Central memory CD8-positive, alpha-beta T cell (primary cell): ENCODE measurements around the gene MAPK8IP2.
"Not testable (repeated sequence)": the region's sequence is repeated elsewhere in the genome, so short reads cannot be mapped to it uniquely, and the experiment has no call there.

ENCODE experiments used
- ATAC-seq: fragments of 150-1000 bp; cut with Tn5 transposase; replicated peaks from 2 replicates; pipeline ENCODE4 v1.10.0; 2022; ENCODE audit warnings: mild to moderate bottlenecking, moderate FRiP score, moderate number of reproducible peaks; ENCODE audit not compliant: poor library complexity, severe bottlenecking; ENCODE audit errors: extremely low read depth
- DNase-seq, 2 donors: peaks; one replicate each; pipeline ENCODE4 v3.0.0; 2021; ENCODE audit warnings: low spot score in 2 of 2
- H3K27ac Mint-ChIP-seq: one replicate; pipeline ENCODE4 v1.8.0; 2022; ENCODE audit warnings: low read depth, mild to moderate bottlenecking, moderate library complexity, mixed read lengths
- H3K27me3 Mint-ChIP-seq: one replicate; pipeline ENCODE4 v1.8.0; 2022; ENCODE audit warnings: mixed read lengths
- H3K36me3 Mint-ChIP-seq: one replicate; pipeline ENCODE4 v1.8.0; 2022; ENCODE audit warnings: mild to moderate bottlenecking, moderate library complexity, mixed read lengths; ENCODE audit not compliant: insufficient read depth
- H3K4me1 Mint-ChIP-seq: one replicate; pipeline ENCODE4 v1.8.0; 2022; ENCODE audit warnings: mixed read lengths
- H3K4me3 Mint-ChIP-seq: one replicate; pipeline ENCODE4 v1.8.0; 2022; ENCODE audit warnings: mild to moderate bottlenecking, moderate library complexity, mixed read lengths
- H3K9me3 Mint-ChIP-seq: one replicate; pipeline ENCODE4 v1.8.0; 2022; ENCODE audit warnings: mixed read lengths

Gene MAPK8IP2

GRCh38 chr22:50626850-50627641 lies 26.5 kb downstream of the MAPK8IP2 start:
- ATAC-seq (no peak), DNase-seq (no peak)
- H3K9me3 Mint-ChIP-seq: no peaks in the 10 kb centered on the region
- H3K27ac Mint-ChIP-seq: peak overlapping the region; percentile 82
- no peaks in the 10 kb centered on the region for H3K27me3 Mint-ChIP-seq
- H3K4me1 Mint-ChIP-seq: peaks cover 30% of the 10 kb centered on the region
- peaks cover 14% of the 10 kb centered on the region for H3K36me3 Mint-ChIP-seq
- H3K4me3 Mint-ChIP-seq: peak overlapping the region; percentile 74

DNA sequence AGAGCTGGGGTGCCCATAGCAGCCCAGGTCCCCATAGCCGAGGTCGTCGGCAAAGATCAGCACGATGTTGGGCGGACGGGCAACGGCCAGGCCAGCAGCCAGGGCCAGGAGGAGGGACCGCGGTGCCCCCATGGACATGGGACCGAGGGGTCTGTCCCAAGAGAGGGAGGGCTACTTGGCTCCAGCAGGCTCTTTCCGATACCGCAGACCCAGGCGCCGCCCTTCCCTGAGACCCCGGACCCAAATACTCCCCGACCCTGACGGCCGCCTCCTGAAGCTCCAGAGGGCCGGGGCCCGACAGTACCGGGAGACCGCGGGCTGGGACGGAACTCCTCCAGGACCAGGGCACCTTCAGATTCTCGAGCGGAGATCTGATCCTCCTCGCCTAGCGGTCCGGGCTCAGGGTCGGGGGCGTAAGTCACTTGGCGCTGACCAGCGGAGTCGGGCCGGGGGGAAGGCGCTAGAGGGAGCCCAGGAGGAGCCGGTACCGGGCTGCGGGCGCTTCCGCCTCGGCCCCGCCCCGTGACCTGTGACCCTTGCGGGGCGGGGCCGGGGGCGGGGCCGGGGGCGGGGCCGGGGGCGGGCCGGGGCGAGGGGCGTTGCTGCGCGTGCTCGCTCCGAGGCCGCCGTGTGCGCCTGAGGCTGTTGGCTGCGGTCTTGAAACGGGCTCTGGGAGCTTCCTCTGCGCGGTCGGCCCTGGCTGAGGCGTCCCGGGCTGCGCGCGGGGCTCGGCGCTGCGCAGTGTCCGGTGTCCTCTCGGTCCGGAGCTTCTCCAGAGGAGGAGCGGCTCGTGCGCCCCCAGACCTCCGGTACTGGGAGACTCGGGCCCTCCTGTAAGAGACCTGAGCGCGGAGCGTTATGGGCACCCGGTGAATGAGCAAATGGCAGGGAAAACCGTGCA lies 27.3 kb downstream of the MAPK8IP2 start, which contains the start of gene ARSA:
TSS of gene ARSA (minus strand) at position 511 of the 901 bp plus-strand sequence. CDS start at position 138, 373 bp downstream.
- Mint-ChIP-seq H3K4me1 (peaks cover 22% of the 10 kb centered on the region), H3K9me3 (no peaks in the 10 kb centered on the region), H3K27me3 (no peaks in the 10 kb centered on the region), H3K27ac (peak within 1 kb of the TSS; percentile 82), H3K36me3 (peaks cover 14% of the 10 kb centered on the region), H3K4me3 (peak within 1 kb of the TSS; percentile 74)
- ATAC-seq (peak; percentile 87), DNase-seq (peak; percentile 53 to 66)

DNA sequence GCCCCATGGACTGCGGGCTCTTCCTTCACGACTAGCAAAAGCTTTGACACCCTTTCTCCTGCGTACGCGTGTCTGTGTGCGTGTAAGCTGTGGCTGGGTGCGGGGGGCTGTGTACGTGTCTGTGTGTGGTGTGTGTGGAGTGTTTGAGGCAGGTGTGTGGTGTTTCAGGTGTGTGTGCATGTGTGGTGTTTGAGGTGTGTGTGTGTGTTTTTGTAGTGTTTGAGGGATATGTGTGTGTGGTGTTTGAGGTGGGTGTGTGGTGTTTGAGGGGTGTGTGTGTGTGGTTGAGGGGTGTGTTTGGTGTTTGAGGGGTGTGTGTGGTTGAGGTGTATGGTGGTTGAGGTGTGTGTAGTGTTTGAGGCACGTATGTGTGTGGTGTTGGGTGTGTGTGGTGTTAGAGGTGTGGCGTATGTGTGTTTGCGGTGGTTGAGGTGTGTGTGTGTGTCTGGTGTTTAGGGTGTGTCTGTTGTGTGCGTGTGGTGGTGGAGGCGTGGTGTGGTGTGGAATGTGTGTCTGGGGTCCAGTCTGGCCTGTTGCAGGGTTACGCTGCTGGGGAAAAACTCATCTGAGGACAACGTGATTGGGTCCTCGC lies 28.0 kb downstream of the MAPK8IP2 start:
- H3K27ac Mint-ChIP-seq: peak overlapping the region; percentile 82
- no peaks in the 10 kb centered on the region for H3K9me3 Mint-ChIP-seq
- H3K27me3 Mint-ChIP-seq: no peaks in the 10 kb centered on the region
- peaks cover 14% of the 10 kb centered on the region for H3K36me3 Mint-ChIP-seq
- ATAC-seq (peak; percentile 38), DNase-seq (peak in 1 of 2 donors; percentile 11)
- H3K4me3 Mint-ChIP-seq: peak overlapping the region; percentile 74
- H3K4me1 Mint-ChIP-seq: peaks cover 20% of the 10 kb centered on the region

DNA sequence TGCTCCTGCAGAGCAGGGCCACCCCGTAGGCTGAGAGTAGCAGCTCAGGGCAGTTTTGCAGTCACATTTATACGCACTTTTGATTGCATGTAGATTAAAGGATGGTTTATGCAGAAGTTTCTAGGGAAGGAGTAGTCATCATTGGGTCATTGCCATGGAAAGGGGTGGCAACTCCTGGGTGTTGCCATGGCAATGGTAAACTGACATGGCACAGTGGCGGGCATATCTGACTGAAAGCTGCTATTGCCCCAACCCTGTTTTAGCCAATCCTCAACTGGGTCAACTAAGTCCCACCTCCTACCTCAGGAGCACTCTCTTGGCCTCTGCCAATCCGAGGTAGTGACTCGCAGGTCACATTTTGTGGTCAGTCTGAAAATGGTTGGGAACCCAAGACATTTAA lies 29.8 kb downstream of the MAPK8IP2 start:
- no peaks in the 10 kb centered on the region for H3K9me3 Mint-ChIP-seq
- H3K36me3 Mint-ChIP-seq: peaks cover 12% of the 10 kb centered on the region
- no peak overlapping the region for H3K27ac Mint-ChIP-seq
- H3K4me3 Mint-ChIP-seq: no peak overlapping the region
- ATAC-seq: no peak
- peaks cover 20% of the 10 kb centered on the region for H3K4me1 Mint-ChIP-seq
- no peaks in the 10 kb centered on the region for H3K27me3 Mint-ChIP-seq
- no peak for DNase-seq

DNA sequence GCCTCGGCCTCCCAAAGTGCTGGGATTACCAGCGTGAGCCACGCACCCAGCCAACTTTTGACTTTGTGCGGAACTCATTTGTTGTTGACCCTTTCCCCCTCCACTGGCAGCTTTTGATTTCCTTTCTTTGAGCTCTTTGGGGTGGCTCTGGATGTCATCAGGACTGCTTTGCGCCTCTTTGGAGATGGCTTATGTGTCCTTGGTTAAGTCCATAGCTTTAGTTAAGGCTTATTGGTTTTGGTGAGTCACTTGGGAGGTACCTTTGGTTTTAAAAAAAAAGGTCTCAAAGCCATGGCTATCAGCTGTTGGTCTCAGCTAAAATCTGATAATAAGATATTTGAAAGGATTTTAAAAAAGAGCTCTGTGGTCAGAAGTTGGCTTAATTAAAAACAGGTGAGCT lies 32.5 kb downstream of the MAPK8IP2 start:
- peaks cover 14% of the 10 kb centered on the region for H3K4me1 Mint-ChIP-seq
- DNase-seq (no peak), ATAC-seq (no peak)
- no peaks in the 10 kb centered on the region for H3K27me3 Mint-ChIP-seq
- H3K36me3 Mint-ChIP-seq: peaks cover 8% of the 10 kb centered on the region
- H3K9me3 Mint-ChIP-seq: no peaks in the 10 kb centered on the region
- no peak overlapping the region for H3K4me3 Mint-ChIP-seq
- no peak overlapping the region for H3K27ac Mint-ChIP-seq

DNA sequence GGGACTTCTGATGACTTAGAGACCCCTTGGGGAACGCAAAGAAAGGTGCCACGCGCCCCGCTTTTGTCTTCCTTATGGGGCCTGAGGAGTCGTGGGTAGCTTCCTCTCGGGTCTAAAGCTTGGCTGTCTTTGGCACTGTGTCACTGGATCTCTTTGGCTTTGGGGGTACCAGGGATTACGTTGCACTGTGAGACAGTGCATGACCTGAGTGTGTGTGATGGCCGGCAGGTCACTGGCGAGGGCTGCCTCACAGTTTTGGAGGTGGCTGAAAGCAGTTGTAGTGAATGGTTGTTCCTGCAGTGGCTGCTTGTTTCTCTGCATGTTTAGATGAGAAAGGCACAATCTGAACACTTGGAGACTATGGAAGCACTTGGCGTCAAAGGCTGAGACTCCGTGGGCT lies 33.2 kb downstream of the MAPK8IP2 start:
- no peak for DNase-seq
- H3K9me3 Mint-ChIP-seq: no peaks in the 10 kb centered on the region
- no peak overlapping the region for H3K27ac Mint-ChIP-seq
- H3K4me3 Mint-ChIP-seq: no peak overlapping the region
- H3K4me1 Mint-ChIP-seq: peaks cover 8% of the 10 kb centered on the region
- no peaks in the 10 kb centered on the region for H3K27me3 Mint-ChIP-seq
- H3K36me3 Mint-ChIP-seq: peaks cover 3% of the 10 kb centered on the region
- no peak for ATAC-seq

- no peaks in the 10 kb centered on the region for H3K27me3 Mint-ChIP-seq
- no peak overlapping the region for H3K4me3 Mint-ChIP-seq
- no peaks in the 10 kb centered on the region for H3K4me1 Mint-ChIP-seq
- ATAC-seq (no peak), DNase-seq (no peak)
- no peak overlapping the region for H3K27ac Mint-ChIP-seq
- H3K36me3 Mint-ChIP-seq: no peaks in the 10 kb centered on the region
- H3K9me3 Mint-ChIP-seq: no peaks in the 10 kb centered on the region
Measured at GRCh38 chr22:50635591-50635990, 35.0 kb downstream of the MAPK8IP2 start.

GRCh38 chr22:50640296-50640695 lies 39.7 kb downstream of the MAPK8IP2 start:
- H3K36me3 Mint-ChIP-seq, H3K9me3 Mint-ChIP-seq, H3K4me1 Mint-ChIP-seq, ATAC-seq, H3K27ac Mint-ChIP-seq, DNase-seq, H3K4me3 Mint-ChIP-seq, H3K27me3 Mint-ChIP-seq: not testable (repeated sequence)

DNA sequence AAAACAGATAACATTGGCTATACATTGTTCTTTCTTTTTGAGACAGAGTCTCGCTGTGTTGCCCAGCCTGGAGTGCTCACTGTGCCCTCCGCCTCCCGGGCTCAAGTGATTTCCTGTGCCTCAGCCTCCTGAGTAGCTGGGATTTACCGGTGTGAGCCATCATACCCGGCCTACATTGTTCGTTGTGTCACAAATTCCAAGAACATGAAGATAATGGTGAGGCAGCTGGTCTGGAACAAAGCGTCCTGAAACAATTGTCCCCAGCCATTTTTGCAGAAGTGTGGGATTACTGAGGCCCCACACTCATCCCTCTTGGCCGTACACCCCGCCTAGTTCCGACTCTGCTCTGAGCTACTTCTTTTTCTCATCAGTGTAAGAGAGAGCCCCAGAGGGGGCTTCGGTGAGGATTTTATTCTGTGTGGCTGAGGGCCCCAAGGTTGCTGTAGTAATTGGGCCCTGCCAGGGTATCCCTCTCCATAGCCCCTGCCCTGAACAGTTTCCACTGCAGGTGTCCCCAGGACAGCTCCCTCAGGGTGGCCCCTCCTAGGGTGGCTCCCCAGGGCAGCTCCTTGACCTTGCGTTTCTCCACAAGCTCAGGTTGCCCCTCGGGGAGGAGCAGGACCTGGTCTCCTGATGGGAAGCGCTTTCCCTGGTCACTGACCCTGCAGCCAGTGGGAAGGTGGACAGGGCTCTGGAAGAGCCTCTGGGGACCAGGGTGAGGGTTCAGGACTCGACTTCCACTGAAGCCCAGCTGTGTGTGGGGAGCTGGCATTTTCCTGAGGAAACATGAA lies 40.5 kb downstream of the MAPK8IP2 start:
- Mint-ChIP-seq H3K4me3 (no peak overlapping the region), H3K27ac (no peak overlapping the region)
- no peak for ATAC-seq

GRCh38 chr22:50641696-50642607 lies 41.4 kb downstream of the MAPK8IP2 start:
- DNase-seq: no peak
- no peaks in the 10 kb centered on the region for H3K27me3 Mint-ChIP-seq
- H3K36me3 Mint-ChIP-seq: no peaks in the 10 kb centered on the region
- no peak overlapping the region for H3K27ac Mint-ChIP-seq
- ATAC-seq: no peak
- no peak overlapping the region for H3K4me3 Mint-ChIP-seq
- no peaks in the 10 kb centered on the region for H3K9me3 Mint-ChIP-seq
- no peaks in the 10 kb centered on the region for H3K4me1 Mint-ChIP-seq

More for the DNA sequence above, 40.5 kb downstream of the MAPK8IP2 start:
- Mint-ChIP-seq H3K9me3 (no peaks in the 10 kb centered on the region), H3K36me3 (no peaks in the 10 kb centered on the region), H3K27me3 (no peaks in the 10 kb centered on the region), H3K4me1 (no peaks in the 10 kb centered on the region)
- DNase-seq: no peak

DNA sequence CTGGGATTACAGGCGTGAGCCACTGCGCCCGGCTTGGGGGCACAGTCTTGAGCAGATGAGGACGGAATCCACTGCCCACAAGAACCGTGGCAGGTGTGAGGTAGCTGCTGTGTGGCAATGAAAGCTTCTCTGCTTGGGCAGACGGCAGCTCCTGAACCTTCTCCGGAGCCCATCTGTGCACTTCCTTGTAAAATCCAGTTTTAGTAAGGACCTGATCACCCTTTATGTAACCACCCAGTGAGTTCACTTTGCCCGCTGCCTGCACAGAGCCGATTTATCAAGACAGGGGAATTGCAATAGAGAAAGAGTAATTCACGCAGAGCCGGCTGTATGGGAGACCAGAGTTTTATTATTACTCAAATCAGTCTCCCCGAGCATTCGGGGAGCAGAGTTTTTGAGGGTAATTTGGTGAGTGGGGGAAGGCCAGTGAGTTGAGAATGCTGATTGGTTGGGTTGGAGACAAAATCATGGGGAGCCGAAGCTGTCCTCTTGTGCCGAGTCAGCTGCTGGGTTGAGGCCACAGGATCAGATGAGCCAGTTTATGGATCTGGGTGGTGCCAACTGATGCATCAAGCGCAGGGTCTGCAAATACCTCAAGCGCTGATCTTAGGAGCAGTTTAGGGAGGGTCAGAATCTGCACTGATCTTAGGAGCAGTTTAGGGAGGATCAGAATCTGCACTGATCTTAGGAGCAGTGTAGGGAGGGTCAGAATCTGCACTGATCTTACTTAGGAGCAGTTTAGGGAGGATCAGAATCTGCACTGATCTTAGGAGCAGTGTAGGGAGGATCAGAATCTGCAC lies 42.6 kb downstream of the MAPK8IP2 start:
- not testable (repeated sequence) for ATAC-seq, H3K9me3 Mint-ChIP-seq, H3K27ac Mint-ChIP-seq, H3K4me1 Mint-ChIP-seq, H3K27me3 Mint-ChIP-seq, H3K36me3 Mint-ChIP-seq, H3K4me3 Mint-ChIP-seq, DNase-seq
